Transverse colon (tissue), 4 donors: ENCODE results near the gene CNTN4. TPM values are rescaled to one million over a fixed set of nuclear protein-coding genes. Genes with fewer than 3 reads are reported as not detected.

Experiments used
- DNase-seq: peaks from one replicate; pipeline ENCODE4 v3.0.0-alpha.2; 2019
- H3K27ac ChIP-seq, 4 donors: fragments of 200-600 bp; sonication (generic); 2 replicates each; pipeline ENCODE4 v1.5.1; 2016 to 2018; ENCODE audit warnings: inconsistent platforms in 4 of 4
- H3K27me3 ChIP-seq: fragments of 200-600 bp; sonication (generic); 2 replicates; pipeline ENCODE4 v1.5.1; 2017; ENCODE audit warnings: inconsistent platforms
- H3K36me3 ChIP-seq, 4 donors: fragments of 200-600 bp; sonication (generic); 2 replicates each; pipeline ENCODE4 v1.5.1; 2017 to 2019; ENCODE audit warnings: inconsistent platforms in 4 of 4
- H3K4me1 ChIP-seq, 4 donors: fragments of 200-600 bp; sonication (generic); 2 replicates each; pipeline ENCODE4 v1.5.1; 2017 to 2020; ENCODE audit warnings: inconsistent platforms in 4 of 4
- H3K4me3 ChIP-seq, 4 donors: fragments of 200-600 bp; sonication (generic); 1 replicate in 1 of 4; 2 replicates in 3 of 4; pipeline versions ENCODE4 v1.5.1 to v1.6.1; 2017 to 2019; ENCODE audit warnings: inconsistent platforms in 4 of 4
- H3K9me3 ChIP-seq, 2 donors: fragments of 200-600 bp; sonication (generic); 2 replicates each; pipeline ENCODE4 v1.5.1; 2017 to 2019; ENCODE audit warnings: inconsistent platforms in 2 of 2
- CTCF ChIP-seq, 5 experiments: fragments of 200-600 bp in 3 of 5; fragments of 450-650 bp in 2 of 5; sonication (generic) in 3 of 5; IDR thresholded peaks; 1 replicate in 2 of 5; 2 replicates in 3 of 5; pipeline ENCODE4 v1.5.1; 2016 to 2017; ENCODE audit warnings: antibody characterized with exemption in 5 of 5, inconsistent platforms in 3 of 5, mild to moderate bottlenecking in 2 of 5, moderate library complexity in 1 of 5
- EP300 ChIP-seq: sonication (generic); formaldehyde crosslinking; IDR thresholded peaks from one replicate; pipeline ENCODE4 v1.6.1; 2017; ENCODE audit warnings: antibody characterized with exemption, low read depth
- POLR2A ChIP-seq: fragments of 450-650 bp; IDR thresholded peaks from one replicate; pipeline ENCODE4 v1.6.1; 2016; ENCODE audit warnings: antibody characterized with exemption, mild to moderate bottlenecking, moderate library complexity
- POLR2AphosphoS5 ChIP-seq, 3 donors: sonication (generic); formaldehyde crosslinking; IDR thresholded peaks; one replicate each; pipeline ENCODE4 v1.6.1; 2016; ENCODE audit warnings: antibody characterized with exemption in 3 of 3
- WGBS, 2 donors: methylation state at CpG; one replicate each; pipeline ENCODE4 v1.1.5; 2018; ENCODE audit warnings: low coverage in 1 of 2; 5-methylcytosine and 5-hydroxymethylcytosine counted together
- in situ Hi-C, 4 donors: fragments of 200-750 bp; cut with MboI; loops; one replicate each; pipeline versions ENCODE4 v1.15.0 to v1.15.1; 2017; ENCODE audit warnings: low sequenced_read_pairs in 3 of 4, low pct_ligation_motif_present in 1 of 4, low pct_unique_long_range_greater_than_20kb in 1 of 4
- intact Hi-C: fragments of 100-400 bp; cut with DNase I; formaldehyde crosslinking; loops from one replicate; pipeline ENCODE4 v1.15.1; 2023; ENCODE audit warnings: low total_unique reads
- total RNA-seq, 4 donors: library from RNA; depleted of rRNA; stranded (reverse); fragments of >200 nt; gene quantifications; one replicate each; pipeline ENCODE4 v1.1.0, GENCODE V29; 2016

CNTN4 gene
- total RNA-seq, 4 donors from 2014 or later = 17.6 to 49.0 (median 17.8) TPM

GRCh38 chr3:3020209-3020608 lies 921.5 kb downstream of the CNTN4 start:
- DNase-seq = no peak
- Histone ChIP-seq H3K4me3 (no peak overlapping the region), H3K36me3 (no peaks in the 10 kb centered on the region), H3K27me3 (no peaks in the 10 kb centered on the region), H3K27ac (no peak overlapping the region), H3K9me3 (no peaks in the 10 kb centered on the region), H3K4me1 (peaks cover 0 to 3% (median 0%) of the 10 kb centered on the region in 4 donors)
- 76 to 82% methylated on average over 5 to 7 of the region's 7 CpGs for WGBS, 2 donors
- intact Hi-C loops = no loop called here
- in situ Hi-C loops = loop anchor here in 1 of 4 donors (25.0 kb wide), 1 partner anchor 1933 kb away; the partner anchor contains the start of gene CNTN6
- TF ChIP-seq POLR2A = no peak

DNA sequence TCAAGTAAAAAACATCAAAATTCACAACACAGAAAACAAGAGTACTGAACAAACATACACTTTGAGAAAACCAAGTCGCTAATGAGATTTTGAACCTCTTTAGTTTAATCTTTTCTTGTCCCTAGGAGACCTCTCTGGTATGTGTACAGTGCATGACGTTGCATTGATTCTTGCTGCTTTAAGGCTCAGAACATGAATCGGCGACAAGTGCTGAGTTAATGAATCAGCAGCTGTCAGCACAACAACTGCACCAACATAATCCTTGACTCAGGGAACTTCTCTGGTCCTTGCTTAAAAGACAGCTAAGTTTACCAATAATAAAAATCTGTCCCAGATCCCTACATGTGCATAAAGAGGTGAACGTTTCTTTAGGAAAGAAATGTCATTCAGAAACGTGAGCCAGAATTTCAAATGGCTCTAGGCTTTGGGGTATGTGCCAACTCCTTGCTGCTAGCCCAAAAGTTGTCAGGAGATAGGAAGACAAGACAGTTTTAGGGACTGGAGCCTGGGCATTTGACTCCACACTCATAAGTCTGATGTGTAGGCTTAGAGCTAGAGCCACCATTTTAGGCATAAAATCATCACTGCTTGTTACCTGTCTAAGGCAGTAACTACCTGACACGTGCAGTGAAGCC lies 924.6 kb downstream of the CNTN4 start:
- Histone ChIP-seq H3K27me3 (no peaks in the 10 kb centered on the region), H3K36me3 (no peaks in the 10 kb centered on the region), H3K27ac (no peak overlapping the region), H3K4me3 (no peak overlapping the region), H3K9me3 (no peaks in the 10 kb centered on the region), H3K4me1 (no peaks in the 10 kb centered on the region)
- no peak for DNase-seq
- in situ Hi-C loops = loop anchor here in 1 of 4 donors (25.0 kb wide), 1 partner anchor 1936 kb away; the partner anchor contains the start of gene CNTN6
- intact Hi-C loops = no loop called here
- TF ChIP-seq POLR2A (no peak), EP300 (no peak), POLR2AphosphoS5 (IDR thresholded peaks at IDR 0.05) (no peak), CTCF (IDR thresholded peaks at IDR 0.05) (no peak)
- WGBS, 2 donors = 65 to 70% methylated on average over 4 to 7 of the region's 7 CpGs

DNA sequence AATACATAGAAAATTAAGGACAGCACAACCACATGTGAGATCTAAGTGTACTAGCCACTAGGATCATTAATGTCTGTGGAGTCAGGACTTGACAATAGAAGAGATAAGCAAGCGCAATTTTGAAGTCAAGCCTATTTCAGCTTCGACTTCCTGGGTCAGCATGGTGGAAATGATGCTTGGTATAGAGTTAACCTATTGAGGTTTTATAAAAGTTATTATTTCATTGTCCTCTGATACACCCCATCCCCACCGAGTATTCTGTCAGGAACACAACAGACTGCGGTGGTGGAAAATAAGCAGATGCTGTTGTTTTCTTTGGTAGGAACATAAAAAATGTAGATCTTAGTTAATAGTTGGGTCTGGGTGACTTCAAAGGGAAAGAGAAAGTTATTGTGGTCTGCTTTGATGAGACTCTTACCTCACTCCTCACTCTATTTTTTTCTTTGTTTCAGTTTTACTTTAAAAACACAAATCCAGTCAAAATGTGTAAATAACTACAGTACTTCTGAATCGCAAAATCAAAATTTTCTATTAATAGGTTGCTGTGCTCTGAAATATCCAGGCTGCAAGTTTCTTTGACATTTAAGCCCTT lies 929.4 kb downstream of the CNTN4 start:
- Histone ChIP-seq H3K27me3 (no peaks in the 10 kb centered on the region), H3K4me1 (no peaks in the 10 kb centered on the region), H3K9me3 (no peaks in the 10 kb centered on the region), H3K36me3 (no peaks in the 10 kb centered on the region), H3K4me3 (no peak overlapping the region), H3K27ac (no peak overlapping the region)
- no peak for TF ChIP-seq EP300
- TF ChIP-seq POLR2A = no peak
- TF ChIP-seq CTCF (IDR thresholded peaks at IDR 0.05) = no peak
- no peak for TF ChIP-seq POLR2AphosphoS5 (IDR thresholded peaks at IDR 0.05)
- no peak for DNase-seq
- intact Hi-C loops = no loop called here
- WGBS, 2 donors = 75 to 82% methylated on average over 5 of the region's 5 CpGs
- in situ Hi-C loops = no loop called here

GRCh38 chr3:3031326-3031725 lies 932.7 kb downstream of the CNTN4 start:
- in situ Hi-C loops (no loop called here), intact Hi-C loops (no loop called here)
- Histone ChIP-seq H3K4me1 (no peaks in the 10 kb centered on the region), H3K9me3 (no peaks in the 10 kb centered on the region), H3K27me3 (no peaks in the 10 kb centered on the region), H3K4me3 (no peak overlapping the region), H3K36me3 (no peaks in the 10 kb centered on the region), H3K27ac (no peak overlapping the region)
- no peak for TF ChIP-seq POLR2AphosphoS5 (IDR thresholded peaks at IDR 0.05)
- no peak for TF ChIP-seq CTCF (IDR thresholded peaks at IDR 0.05)
- no peak for TF ChIP-seq POLR2A
- no peak for TF ChIP-seq EP300
- DNase-seq = no peak
- 66 to 75% methylated on average over 4 of the region's 4 CpGs for WGBS, 2 donors
